ENCODE results near the gene ZBTB20.

DNA sequence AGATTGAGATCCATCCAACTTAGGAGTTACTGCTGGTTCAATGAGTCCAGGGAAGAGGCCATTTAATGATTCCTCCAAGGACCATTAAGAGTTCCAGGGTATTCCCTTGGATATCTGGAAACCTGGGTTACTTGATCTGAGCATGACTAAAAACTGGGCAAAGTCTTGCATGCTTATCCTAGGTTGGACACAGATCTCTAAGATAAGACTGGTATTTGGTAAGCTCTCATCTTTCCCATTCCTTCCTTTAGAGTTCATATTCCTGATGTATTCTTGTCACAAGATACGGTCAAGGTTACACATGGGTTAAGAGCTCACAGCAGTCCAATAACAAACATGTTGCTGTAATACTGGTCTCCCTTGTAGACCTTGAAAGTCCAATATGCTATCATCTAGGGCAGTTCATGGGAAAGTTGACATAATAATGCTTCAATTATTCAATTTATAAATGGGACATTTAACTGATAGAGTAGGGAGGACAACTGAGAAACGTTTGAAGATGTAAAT is 551.5 kb downstream of the ZBTB20 start:
- TF ChIP-seq, protein P1, sequence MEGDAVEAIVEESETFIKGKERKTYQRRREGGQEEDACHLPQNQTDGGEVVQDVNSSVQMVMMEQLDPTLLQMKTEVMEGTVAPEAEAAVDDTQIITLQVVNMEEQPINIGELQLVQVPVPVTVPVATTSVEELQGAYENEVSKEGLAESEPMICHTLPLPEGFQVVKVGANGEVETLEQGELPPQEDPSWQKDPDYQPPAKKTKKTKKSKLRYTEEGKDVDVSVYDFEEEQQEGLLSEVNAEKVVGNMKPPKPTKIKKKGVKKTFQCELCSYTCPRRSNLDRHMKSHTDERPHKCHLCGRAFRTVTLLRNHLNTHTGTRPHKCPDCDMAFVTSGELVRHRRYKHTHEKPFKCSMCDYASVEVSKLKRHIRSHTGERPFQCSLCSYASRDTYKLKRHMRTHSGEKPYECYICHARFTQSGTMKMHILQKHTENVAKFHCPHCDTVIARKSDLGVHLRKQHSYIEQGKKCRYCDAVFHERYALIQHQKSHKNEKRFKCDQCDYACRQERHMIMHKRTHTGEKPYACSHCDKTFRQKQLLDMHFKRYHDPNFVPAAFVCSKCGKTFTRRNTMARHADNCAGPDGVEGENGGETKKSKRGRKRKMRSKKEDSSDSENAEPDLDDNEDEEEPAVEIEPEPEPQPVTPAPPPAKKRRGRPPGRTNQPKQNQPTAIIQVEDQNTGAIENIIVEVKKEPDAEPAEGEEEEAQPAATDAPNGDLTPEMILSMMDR (conservative IDR thresholded peaks at IDR 0.05 in 1 of 2, IDR thresholded peaks at IDR 0.05 in 1 of 2; ENCODE audit: low read depth in 1 of 2, low read length in 2 of 2): no peak
- TF ChIP-seq EZH2 (IDR thresholded peaks at IDR 0.05; ENCODE audit: low read length, missing control alignments): no peak
